SK-N-MC (cell line): ENCODE data around the gene TBC1D7.

Experiments used
- EZH2 ChIP-seq: fragments of 200-600 bp; sonication (generic); IDR thresholded peaks from one replicate; pipeline ENCODE4 v1.6.1; 2017; ENCODE audit warnings: antibody characterized with exemption
- FOXP2 ChIP-seq: optimal IDR thresholded peaks from 2 replicates; pipeline ENCODE3; 2011; ENCODE audit warnings: mild to moderate bottlenecking, moderate library complexity; ENCODE audit not compliant: insufficient read depth; ENCODE audit errors: extremely low read length, control extremely low read depth
- POLR2AphosphoS5 ChIP-seq: IDR thresholded peaks from 2 replicates; pipeline ENCODE4 v1.6.1; 2012; ENCODE audit warnings: mild to moderate bottlenecking, low read depth, low read length, borderline replicate concordance

DNA sequence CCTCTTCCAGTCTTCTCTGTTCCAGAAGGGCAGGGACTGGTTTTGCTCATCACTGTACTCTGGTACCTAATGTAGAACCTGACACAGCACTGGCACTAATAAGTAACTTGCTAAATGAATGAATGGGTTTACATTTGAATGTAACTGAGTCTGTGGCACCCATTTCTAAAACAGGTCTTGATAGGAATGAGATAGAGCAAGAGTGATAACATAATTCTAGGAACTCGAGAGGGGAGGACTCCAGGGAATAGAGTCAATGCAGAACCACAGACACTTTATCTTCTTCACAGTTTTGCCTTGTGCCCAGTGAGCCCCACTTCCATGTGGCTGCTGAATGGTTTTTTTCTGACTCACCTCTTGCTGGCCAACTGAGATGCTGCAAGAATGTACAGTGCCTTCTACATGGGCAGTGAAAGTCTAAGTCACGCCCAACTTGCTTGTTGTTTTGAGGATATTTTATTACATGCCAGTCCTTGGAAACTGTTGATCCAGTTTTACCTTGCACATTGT lies 61.1 kb downstream of the TBC1D7 start:
- no peak for TF ChIP-seq EZH2
- TF ChIP-seq POLR2AphosphoS5 = no peak
- TF ChIP-seq FOXP2 = no peak
